Myometrial cell (primary cell): ENCODE measurements around the gene NOG. TPM values are rescaled to one million over a fixed set of nuclear protein-coding genes. Genes with fewer than 3 reads are reported as not detected.

Experiments used
- total RNA-seq: library from RNA; depleted of rRNA; stranded (reverse); fragments of >200 nt; gene quantifications from 2 replicates; pipeline ENCODE4 v1.2.3, GENCODE V29; 2015

Gene NOG
- 0.18 TPM in 1 of 2 replicates, not detected in the other for total RNA-seq

DNA sequence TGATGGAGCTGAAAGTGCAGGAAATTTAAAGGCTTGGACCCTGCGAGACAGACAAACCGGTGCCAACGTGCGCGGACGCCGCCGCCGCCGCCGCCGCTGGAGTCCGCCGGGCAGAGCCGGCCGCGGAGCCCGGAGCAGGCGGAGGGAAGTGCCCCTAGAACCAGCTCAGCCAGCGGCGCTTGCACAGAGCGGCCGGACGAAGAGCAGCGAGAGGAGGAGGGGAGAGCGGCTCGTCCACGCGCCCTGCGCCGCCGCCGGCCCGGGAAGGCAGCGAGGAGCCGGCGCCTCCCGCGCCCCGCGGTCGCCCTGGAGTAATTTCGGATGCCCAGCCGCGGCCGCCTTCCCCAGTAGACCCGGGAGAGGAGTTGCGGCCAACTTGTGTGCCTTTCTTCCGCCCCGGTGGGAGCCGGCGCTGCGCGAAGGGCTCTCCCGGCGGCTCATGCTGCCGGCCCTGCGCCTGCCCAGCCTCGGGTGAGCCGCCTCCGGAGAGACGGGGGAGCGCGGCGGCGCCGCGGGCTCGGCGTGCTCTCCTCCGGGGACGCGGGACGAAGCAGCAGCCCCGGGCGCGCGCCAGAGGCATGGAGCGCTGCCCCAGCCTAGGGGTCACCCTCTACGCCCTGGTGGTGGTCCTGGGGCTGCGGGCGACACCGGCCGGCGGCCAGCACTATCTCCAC, at the start of gene NOG:
Gene NOG (plus strand): TSS at position 54 of the 674 bp plus-strand sequence. CDS start 525 bp downstream, at position 579.

Other genes starting within 250 kb of the NOG start
- 0.35 TPM in 1 of 2 replicates, not detected in the other for gene C17orf67, start 240.2 kb downstream of the NOG start, total RNA-seq
- 0.58 and 1.6 TPM in 2 replicates for gene DGKE, start 240.5 kb downstream of the NOG start, total RNA-seq